GM12864 (cell line): ENCODE data around the gene KATNAL1.

ENCODE experiments used
- DNase-seq: peaks from one replicate; pipeline ENCODE4 v3.0.0-alpha.2; 2011; ENCODE audit warnings: low read depth
- H3K4me3 ChIP-seq: 2 replicates; pipeline ENCODE4 v1.5.1; 2011; ENCODE audit warnings: mild to moderate bottlenecking, low read depth, low read length, control low read depth
- CTCF ChIP-seq: IDR thresholded peaks from 2 replicates; pipeline ENCODE4 v1.5.1; 2011; ENCODE audit warnings: low read depth, mild to moderate bottlenecking, moderate library complexity, low read length, control low read depth, inconsistent platforms; ENCODE audit errors: missing control alignments

The KATNAL1 gene

GRCh38 chr13:30158774-30159445, 148.4 kb downstream of the KATNAL1 start:
- DNase-seq: no peak
- H3K4me3 ChIP-seq: no peak overlapping the region
- TF ChIP-seq CTCF: peak; percentile 30

- no peak overlapping the region for H3K4me3 ChIP-seq
- no peak for TF ChIP-seq CTCF
- DNase-seq: no peak
Observed at GRCh38 chr13:30157616-30157993, 149.7 kb downstream of the KATNAL1 start.

GRCh38 chr13:30156826-30157615, 150.3 kb downstream of the KATNAL1 start:
- H3K4me3 ChIP-seq: no peak overlapping the region
- TF ChIP-seq CTCF: no peak
- DNase-seq: no peak

GRCh38 chr13:30156270-30156669, 151.1 kb downstream of the KATNAL1 start:
- DNase-seq: no peak
- TF ChIP-seq CTCF: no peak
- H3K4me3 ChIP-seq: no peak overlapping the region

- no peak overlapping the region for H3K4me3 ChIP-seq
- no peak for TF ChIP-seq CTCF
- no peak for DNase-seq
Observed at GRCh38 chr13:30154931-30155330, 152.4 kb downstream of the KATNAL1 start.

GRCh38 chr13:30154531-30154930, 152.8 kb downstream of the KATNAL1 start:
- DNase-seq: no peak
- no peak overlapping the region for H3K4me3 ChIP-seq
- no peak for TF ChIP-seq CTCF
